NCI-H2107 (cell line): ENCODE measurements around the gene PDGFRA.

ENCODE experiments used
- DNase-seq: peaks from one replicate; lab custom pipeline; 2025; lab: John Stamatoyannopoulos, UW

Gene PDGFRA

GRCh38 chr4:54228961-54229501, at the start of gene PDGFRA:
TSS of gene PDGFRA (plus strand) at chr4:54229293. CDS start at chr4:54258769, 29,476 bp downstream.
- no peak for DNase-seq

GRCh38 chr4:54184581-54184980, 44.5 kb upstream of the PDGFRA start:
- DNase-seq, result no peak

- DNase-seq, result no peak
These were observed 43.9 kb upstream of the PDGFRA start for GRCh38 chr4:54185044-54185780.

- DNase-seq, result no peak
These were observed 43.2 kb upstream of the PDGFRA start for GRCh38 chr4:54185866-54186265.

GRCh38 chr4:54186371-54186770, 42.7 kb upstream of the PDGFRA start:
- no peak for DNase-seq

- no peak for DNase-seq
These were observed 41.9 kb upstream of the PDGFRA start for GRCh38 chr4:54187148-54187547.

- no peak for DNase-seq
These were observed 40.0 kb upstream of the PDGFRA start for GRCh38 chr4:54189140-54189539.

- no peak for DNase-seq
These were observed 36.3 kb upstream of the PDGFRA start for GRCh38 chr4:54192811-54193210.

- no peak for DNase-seq
These were observed 31.2 kb upstream of the PDGFRA start for GRCh38 chr4:54197926-54198325.

- no peak for DNase-seq
These were observed 29.2 kb upstream of the PDGFRA start for GRCh38 chr4:54199919-54200318.

- no peak for DNase-seq
These were observed 19.5 kb upstream of the PDGFRA start for GRCh38 chr4:54209617-54210016.

- DNase-seq, result no peak
These were observed 16.1 kb upstream of the PDGFRA start for GRCh38 chr4:54213001-54213400.

- no peak for DNase-seq
These were observed 15.3 kb upstream of the PDGFRA start for GRCh38 chr4:54213761-54214160.

GRCh38 chr4:54215379-54216077, 13.6 kb upstream of the PDGFRA start:
- DNase-seq, result no peak

GRCh38 chr4:54217642-54218495, 11.2 kb upstream of the PDGFRA start:
- peak; percentile 41 for DNase-seq

- no peak for DNase-seq
These were observed 10.4 kb upstream of the PDGFRA start for GRCh38 chr4:54218736-54219135.

- DNase-seq, result no peak
These were observed 4.0 kb upstream of the PDGFRA start for GRCh38 chr4:54224996-54225597.

GRCh38 chr4:54225598-54226403, 3.3 kb upstream of the PDGFRA start:
- no peak for DNase-seq

GRCh38 chr4:54226404-54227255, 2.5 kb upstream of the PDGFRA start:
- DNase-seq, result no peak
